Stimulated activated CD8-positive, alpha-beta memory T cell treated with anti-CD3 and anti-CD28 coated beads, Interleukin-15, amount 100 ng/mL, for 1 hour (primary cell): ENCODE data around the gene TMEM234.
"Not testable (repeated sequence)": the region's sequence is repeated elsewhere in the genome, so short reads cannot be mapped to it uniquely, and the experiment has no call there.

Experiments
- DNase-seq: peaks from one replicate; pipeline ENCODE4 v3.0.0-alpha.2; 2020; ENCODE audit warnings: low read depth

Gene TMEM234

DNA sequence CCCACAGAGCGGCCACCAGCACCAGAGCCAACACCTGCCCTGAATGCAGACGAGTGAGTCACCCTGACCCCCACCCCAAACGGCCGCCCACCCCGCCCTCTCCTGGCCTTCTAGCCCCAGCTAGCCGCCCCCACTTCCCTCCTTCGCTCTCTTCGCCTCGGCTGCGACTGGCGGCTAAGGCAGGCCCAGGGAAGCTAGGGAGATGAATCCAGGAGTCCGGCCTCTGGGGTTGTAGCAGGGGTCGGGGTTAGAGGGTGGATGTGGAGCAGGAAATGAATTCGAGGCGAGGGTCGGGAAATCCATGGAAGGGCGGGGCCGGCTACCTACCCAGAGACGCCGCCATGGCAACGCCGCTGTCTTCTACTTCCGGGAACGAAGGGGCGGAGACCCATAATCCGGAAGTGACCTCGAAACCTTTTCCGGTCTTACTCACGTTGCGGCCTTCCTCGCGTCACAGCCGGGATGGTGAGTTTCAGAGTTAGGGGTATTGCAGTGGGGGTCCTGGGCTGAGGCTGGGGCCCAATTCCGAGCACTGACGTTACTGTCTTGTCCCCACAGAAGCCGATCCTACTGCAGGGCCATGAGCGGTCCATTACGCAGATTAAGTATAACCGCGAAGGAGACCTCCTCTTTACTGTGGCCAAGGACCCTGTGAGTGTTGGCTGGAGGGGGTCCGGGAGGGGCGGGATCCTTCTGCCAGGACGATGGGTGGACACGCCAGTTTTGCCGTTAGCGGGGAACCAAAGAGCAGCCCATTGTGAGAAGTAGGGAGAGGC lies at the start of gene TMEM234, which contains the start of gene EIF3I:
TSS of gene TMEM234 (minus strand) at position 374 of the 776 bp plus-strand sequence. CDS start at position 343, 31 bp downstream.
TSS of gene EIF3I (plus strand) at position 428 of the 776 bp plus-strand sequence. CDS start at position 463, 35 bp downstream.
- DNase-seq = peak; percentile 90

DNA sequence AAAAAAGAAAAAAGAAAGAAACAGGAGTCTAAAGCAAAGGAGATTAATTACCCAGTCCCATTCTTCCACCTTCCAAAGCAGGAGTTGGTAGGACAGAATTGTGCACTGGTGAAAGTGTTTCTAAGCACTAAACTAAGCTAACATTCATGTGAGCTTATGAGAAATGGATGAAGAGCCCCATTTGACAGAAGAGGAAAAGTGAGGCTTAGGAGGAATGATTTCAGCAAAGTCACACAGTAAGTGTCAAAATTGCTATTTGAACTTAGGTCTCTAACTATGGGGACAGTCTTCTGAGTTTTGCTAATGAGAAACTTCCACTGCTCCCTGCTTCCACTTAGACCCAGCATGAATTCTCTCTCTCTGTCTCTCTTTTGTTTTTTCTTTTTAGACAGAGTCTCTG lies 47.6 kb upstream of the TMEM234 start:
- no peak for DNase-seq

DNA sequence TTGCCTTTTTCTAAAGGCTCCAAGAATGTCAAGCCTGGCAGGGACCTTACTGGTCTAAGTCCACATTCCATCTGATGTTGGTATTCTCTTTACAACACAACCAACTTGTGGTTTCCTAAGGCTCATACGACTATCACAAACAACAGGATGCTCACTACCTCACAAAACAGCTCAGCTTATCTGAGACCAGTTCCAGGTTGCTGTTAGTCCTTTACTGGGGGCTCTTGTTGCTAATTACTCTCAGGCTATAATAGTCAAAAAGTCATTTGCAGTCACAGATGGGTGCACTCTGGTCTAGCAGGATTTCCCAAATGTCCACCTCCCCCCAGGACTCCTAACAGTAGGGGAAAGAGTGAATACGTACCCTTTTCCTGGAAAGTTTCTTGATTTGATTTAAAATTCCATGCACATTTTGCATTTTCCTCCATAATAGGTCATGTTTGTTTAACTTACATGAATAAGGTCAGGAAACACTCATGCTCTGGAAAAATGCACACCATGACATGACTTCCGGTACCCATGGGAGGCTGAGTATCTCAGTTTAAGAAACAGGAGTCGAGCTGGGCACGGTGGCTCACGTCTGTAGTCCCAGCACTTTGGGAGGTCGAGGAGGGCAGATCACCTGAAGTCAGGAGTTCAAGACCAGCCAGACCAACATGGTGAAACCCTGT lies 44.9 kb upstream of the TMEM234 start:
- DNase-seq = no peak

DNA sequence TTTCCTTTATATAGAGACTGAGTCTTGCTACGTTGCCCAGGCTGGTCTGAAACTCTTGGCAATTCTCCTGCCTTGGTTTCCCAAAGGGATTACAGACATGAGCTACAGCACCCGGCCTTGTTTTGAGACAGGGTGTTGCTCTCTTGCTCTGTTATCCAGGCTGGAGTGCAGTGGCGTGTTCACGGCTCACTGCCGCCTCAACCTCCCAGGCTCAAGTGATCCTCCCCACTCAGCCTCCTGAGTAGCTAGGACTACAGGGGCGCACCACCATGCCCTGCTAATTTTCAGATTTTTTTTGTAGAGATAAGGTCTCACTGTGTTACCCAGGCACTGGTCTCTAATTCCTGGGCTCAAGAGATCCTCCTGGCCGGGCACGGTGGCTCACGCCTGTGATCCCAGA lies 43.7 kb upstream of the TMEM234 start:
- no peak for DNase-seq

DNA sequence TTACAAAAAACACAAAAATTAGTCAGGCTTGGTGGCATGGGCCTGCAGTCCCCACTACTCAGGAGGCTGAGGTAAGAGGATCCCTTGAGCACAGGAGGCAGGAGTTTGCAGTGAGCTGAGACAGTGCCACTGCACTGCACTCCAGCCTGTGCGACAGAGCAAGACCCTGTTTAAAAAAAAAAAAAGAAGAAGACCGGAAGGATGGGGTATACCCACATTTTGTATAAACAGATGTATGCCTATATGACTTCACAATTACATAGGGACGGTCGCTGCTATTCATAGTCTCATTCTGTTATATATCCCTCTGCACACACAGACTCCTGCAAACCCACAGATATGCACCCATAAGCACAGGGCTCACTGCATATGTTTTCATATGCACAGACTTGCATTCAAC lies 41.6 kb upstream of the TMEM234 start:
- no peak for DNase-seq

DNA sequence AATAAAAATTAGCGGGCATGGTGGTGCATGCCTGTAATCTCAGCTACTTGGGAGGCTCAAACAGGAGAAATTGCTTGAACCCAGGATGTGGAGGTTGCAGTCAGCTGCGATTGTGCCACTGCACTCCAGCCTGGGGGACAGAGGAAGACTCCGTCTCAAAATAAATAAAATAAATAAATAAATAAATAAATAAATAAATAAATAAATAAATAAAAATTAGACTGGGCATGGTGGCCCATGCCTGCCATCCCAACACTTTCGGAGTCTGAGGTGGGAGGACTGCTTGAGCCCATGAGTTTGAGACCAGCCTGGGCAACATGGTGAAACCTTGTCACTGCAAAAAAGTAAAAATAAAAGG lies 41.1 kb upstream of the TMEM234 start:
- not testable (repeated sequence) for DNase-seq

DNA sequence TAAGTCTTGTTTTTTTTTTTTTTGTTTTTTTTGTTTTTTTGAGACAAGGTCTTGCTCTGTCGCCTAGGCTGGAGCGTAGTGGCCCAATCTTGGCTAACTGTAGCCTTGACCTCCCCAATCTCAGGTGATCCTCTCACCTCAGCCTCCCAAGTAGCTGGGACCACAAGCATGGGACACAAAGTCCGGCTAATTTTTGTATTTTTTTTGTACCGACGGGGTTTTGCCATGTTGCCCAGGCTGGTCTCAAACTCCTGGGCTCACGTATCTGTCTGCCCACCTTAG lies 35.0 kb upstream of the TMEM234 start:
- no peak for DNase-seq

DNA sequence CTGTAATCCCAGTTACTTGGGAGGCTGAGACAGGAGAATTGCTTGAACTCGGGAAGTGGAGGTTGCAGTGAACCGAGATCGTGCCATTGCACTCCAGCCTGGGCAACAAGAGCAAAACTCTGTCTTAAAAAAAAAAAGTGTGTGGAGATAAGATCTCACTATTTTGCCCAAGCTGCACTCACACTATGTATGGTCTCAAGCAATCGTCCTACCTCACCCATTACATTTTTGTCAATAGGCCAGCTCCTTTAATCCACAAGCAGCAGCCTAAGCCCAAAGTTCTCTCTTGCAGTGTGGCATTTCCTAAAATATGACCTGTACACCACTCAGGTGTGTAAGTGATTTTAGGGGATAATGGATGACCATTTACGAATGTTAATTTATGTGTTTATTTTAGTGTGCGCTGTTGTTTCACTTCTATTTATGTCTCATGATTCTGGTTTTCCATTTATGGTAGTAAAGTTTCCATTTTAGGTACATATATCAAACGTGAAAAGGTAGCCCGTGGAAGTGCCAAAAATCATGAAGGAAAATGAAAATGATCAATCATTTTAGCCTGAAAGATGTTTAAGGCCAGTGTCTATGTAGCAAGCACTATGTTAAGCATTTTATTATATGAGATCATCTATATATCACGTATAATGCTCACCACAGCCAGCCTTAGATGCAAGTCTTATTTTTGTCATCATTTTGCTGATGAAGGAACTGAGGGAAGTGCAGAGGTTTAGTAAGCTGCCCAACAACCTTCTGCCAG lies 34.5 kb upstream of the TMEM234 start:
- no peak for DNase-seq

DNA sequence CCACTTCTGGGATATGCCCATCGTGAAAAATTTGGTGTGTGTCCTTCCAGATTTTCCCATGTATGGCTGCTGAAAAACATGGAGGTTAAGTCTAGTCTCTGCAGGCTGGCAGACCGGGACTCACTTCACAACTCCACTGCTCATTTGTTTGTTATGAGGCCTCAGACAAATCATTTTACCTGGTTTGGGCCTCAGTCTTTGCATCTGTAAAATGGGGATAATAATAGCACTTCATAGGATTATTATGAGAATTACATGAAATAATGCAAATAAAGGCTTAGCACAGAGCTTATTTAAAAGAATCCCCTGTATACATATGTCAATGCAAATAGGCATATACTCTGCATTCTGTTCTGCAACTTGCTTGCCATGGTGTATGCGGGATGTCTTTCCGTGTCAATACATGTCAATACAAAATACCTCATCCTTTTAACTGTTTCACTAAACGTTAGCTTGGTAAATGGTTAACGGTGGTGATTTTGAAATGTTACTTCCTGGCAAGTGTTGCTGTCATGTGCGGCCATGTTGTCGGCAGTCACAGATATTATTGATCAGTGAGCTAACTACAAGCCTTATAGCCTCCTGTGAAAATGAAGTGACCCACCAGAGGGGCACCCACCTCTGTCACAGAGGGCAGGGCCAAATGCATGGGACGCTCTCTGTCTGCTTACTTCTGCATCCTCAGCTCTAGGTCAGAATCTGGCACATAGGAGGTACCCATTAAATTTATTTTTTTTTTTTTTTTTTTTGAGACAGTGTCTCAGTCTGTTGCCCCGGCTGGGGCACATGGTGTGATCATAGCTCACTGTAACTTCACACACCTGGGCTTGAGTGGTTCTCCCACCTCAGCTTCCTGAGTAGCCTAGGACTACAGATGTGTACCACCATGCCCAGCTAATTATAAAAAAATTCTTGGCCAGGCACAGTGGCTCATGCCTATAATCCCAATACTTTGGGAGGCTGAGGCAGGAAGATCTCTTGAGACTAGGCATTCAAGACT lies 33.2 kb upstream of the TMEM234 start:
- no peak for DNase-seq

DNA sequence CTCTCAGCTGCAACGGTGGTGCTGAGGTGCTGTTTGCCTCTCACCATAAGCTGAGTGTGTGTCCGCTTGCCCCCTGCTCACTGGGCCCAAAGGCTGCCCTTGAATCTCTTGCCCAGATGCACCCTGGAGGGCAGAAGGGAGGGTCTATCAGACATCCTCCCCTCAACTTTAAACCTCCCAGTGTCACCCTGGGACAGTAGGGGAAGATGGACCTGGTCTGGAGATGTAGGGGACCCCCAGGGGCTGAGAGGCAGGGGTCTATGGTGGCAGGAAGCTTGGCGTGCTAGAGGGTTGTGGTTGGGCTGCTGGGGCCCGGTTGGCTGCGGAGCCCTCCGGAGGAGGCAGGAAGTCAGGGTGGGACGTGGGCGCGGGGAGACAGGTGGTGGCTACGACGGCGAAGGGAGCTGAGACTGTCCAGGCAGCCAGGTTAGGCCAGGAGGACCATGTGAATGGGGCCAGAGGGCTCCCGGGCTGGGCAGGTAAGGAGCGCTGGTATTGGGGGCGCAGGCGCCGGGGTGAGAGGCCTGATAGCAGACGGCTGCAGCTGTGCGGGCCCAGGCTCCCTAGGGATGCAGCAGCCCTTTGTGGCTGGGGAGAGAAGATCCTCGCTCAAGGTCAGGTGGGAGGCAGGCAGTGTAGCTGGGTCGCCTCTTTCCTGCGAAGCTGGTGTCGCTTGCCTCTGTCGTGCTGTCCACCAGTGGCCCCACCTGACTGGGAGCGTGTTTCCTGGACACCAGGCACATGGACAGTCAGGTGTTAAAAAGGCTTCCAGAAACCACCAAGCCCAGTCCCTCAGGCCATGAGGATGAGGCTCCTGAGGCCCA lies 29.0 kb upstream of the TMEM234 start, which contains the start of gene LCK:
TSS of gene LCK (plus strand) at position 373 of the 824 bp plus-strand sequence. CDS start 23,065 bp downstream, outside the sequence.
- DNase-seq = no peak

DNA sequence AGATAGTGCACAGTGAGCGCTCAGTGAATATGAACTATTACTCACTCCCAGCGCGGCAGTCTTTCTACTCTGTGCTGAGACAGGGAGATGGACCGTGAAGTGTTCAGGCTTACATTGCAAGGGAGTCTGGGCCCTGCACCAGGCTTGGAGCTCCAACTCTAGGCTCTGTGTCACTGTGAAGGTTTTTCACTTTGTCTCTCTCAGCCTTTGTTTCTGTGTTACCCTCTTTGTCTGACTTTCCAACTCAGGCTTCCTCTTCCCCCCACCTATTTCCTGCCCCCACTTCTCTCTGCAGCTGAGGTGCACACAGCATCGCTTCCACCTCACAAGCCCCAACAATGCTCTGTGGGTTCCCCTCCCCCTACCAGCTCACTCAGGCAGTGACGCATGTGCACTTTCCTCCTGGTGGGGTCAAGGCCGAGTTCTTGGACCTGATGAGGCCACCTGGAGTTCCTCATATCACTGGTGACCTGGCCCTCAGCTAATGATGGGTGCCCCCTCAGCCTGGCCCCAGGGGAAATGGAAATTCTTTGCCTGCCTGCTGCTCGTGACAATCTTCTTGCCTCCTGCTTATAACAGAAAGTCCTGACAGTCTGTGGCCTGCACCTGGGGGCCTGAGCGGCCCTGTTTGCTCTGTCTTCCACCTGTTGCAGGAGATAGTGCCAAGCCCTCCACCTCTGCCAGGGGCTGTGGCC lies 27.8 kb upstream of the TMEM234 start:
- DNase-seq = peak; percentile 52

DNA sequence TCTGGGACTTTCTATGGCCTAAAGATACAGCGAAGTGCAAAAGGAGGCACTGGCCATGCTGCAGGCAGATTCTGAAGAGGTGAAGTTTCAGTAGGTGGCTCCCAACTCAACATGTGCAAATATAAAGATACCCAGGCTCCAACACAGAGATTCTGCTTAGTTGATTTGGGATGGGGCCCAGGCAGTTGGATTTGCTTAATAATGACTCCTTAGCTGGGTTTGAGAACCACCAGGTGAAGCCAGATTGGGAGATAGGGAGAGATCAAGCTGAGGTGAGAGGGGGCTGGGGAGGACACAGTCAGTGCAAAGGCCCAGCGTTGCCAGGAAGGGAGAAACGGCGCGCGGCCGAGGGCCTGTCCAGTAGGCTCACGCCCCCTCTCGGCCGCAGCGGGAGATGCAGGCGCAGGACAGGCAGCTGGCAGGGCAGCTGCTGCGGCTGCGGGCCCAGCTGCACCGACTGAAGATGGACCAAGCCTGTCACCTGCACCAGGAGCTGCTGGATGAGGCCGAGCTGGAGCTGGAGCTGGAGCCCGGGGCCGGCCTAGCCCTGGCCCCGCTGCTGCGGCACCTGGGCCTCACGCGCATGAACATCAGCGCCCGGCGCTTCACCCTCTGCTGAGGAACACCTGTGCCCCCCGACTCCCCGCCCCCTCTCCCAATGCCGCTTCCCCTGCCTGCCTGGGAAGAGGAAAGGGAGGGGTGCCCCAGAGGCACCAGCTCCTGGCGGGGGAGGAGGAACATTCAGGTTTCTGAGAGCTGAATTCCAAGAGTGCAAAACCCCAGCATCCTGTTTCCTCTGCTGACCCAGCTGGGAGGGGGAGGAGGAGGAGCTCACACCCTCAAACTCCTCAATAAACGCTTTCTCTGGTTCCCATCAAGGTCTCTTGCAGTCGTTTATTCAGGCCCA lies 26.1 kb upstream of the TMEM234 start:
- DNase-seq = peak; percentile 56

DNA sequence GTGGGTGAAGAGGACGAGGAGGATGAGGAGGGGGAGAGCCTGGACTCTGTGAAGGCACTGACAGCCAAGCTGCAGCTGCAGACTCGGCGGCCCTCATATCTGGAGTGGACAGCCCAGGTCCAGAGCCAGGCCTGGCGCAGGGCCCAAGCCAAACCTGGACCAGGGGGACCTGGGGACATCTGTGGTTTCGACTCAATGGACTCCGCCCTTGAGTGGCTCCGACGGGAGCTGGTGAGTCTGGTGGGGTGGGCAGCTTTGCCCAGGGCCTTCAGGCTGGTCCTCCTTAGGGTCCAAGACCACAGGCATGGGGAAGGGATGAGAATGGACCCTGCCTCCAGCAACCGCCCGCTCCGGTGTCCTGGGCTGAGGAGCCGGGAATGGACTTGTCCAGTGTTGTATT lies 25.3 kb upstream of the TMEM234 start:
- DNase-seq = no peak

DNA sequence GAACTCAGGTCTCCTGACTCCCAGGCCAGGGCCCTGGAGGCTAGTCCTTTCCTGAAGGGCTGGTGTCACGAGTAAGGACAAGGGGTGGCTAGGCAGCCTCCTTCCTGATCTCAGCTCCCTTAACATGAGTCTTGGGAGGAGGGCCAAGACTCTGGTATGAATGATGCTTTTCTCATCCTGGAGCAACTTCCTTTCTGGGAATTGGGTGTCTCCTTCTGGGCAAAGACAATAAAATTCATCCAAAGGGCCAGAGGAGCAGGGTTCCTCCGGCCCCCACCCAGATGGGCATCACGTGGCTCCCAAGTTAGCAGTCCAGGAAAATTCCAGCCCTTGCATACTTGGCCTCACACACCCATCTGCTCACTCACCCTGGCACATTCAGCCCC lies 24.7 kb upstream of the TMEM234 start, which contains the start of gene FAM167B:
TSS of gene FAM167B (plus strand) at position 335 of the 386 bp plus-strand sequence. CDS start 200 bp downstream, outside the sequence.
- no peak for DNase-seq

DNA sequence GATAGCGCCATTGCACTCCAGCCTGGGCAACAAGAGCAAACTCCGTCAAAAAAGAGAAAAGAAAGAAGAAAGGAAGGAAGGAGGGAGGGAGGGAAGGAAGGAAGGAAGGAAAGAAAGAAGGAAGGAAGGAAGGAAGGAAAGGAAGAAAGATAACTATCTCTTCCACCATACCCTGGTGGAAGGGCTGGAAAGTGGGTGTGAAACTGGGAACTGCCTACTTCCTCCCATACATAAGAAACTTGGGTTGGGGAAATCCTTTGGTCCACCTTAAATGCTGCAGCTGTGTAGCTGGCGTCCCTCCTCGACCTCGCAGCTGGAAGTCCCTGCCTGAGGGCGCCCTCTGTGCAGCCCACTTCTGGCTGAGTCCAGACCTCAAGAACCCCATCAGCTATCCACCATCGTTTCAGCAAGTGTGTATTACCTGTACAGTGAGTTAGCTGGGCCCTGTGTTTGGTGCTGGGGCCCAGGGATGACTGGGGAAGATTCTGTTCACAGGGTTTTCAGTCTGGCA lies 20.2 kb upstream of the TMEM234 start:
- DNase-seq = no peak

DNA sequence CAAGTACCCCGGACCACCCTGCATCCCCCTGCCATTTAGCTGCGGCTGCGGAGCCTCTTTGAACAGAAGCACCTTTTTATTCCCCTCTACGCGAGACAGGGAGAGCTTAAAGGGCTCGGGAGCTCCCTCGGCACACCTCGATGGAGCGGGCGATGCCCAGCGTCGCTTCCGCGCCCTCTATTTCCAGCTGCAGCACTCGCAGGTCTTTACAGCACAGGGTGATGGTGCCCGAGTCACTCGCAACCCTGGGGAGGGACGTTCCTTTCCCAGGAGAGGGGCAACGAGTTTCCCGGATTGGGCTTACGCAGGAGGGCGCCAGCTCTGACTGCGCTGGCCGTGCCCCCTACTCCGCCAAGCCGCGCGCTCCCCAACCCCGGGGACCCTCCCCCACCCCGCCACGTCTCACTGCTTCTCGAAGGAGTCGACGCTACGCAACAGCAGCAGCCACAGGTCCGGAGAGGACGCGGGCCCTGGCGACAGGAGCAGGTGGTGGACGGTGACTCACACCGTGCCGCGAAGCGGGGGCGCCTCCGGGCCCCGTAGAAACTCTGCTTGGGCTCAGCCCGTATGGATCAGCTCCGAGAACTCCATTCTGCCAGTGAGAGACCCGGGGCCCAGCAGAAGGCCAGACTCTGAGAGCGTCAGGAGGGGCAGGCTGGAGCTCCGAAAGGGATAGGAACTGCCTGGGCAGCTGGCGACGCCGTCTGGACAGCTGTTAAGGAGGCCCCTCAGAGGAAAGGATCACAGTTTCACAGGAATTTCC lies 19.0 kb upstream of the TMEM234 start:
- no peak for DNase-seq

DNA sequence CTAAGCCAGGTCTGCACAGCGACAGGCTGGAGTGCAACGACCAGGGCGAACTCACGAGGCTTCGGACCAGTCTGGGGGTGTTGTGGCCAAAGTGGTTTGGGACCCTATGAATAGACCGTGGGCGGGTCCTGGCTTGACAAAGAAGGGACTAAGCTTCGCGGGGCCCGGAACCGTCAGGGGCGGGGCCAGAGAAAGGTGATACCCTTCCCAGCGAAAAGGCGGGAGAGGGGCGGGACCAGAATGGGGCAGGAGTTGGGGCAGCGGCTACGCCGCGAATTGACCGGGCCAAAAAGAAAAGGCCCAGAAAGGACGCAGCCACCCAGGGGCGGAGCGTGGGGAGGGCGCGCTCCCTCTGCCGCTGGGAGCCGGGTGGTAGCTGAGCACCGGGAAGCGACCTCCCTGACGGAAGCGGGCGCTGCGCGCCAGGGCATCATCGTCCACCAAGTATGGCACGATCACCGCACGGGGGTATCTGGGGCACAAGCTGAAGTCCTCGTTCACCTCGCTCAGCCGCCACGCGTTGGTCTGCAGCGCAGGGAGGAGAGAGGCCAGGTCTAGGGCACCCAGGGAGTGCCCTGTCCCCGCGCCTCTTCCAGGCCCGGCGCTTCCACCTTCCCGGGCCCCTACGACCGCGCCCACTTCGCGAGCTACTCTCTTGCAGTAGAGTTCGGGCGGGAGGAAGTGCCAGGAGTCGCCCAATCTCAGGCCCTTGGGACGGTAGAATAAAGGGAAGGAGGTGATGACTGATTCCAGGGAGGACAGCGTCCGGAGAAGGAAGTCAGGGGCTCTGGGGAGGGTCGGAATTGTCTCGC lies 18.2 kb upstream of the TMEM234 start:
- peak; percentile 35 for DNase-seq
